ENCODE measurements around the gene SCD5. TPM values are rescaled to one million over a fixed set of nuclear protein-coding genes. Genes with fewer than 3 reads are reported as not detected.

The SCD5 gene
- total and polyA plus RNA-seq, 2 of the 4 experiments (the other 2 are of a cell fraction): 12.4 to 13.5 TPM

GRCh38 chr4:82773057-82773456 is 25.5 kb downstream of the SCD5 start:
- CTCF ChIA-PET: no interaction called here
- H3K23ac ChIP-seq (ENCODE audit: low read depth, low read length): no peak overlapping the region
- H4K8ac ChIP-seq (ENCODE audit: low read depth in 2 of 2, low read length in 2 of 2): no peak overlapping the region
- H3K4me2 ChIP-seq (ENCODE audit: low read depth, low read length): no peak overlapping the region
- H3K14ac ChIP-seq (replicated peaks; ENCODE audit: low read depth, low read length): no peak overlapping the region
- dilution Hi-C loops (cut with HindIII; ENCODE audit: low sequenced_read_pairs, unreplicated experiment): no loop called here
- H2AK9ac ChIP-seq (replicated peaks; ENCODE audit: low read depth, low read length, poor library complexity): peak overlapping the region; percentile 33
- no peaks in the 10 kb centered on the region for H3K9me3 ChIP-seq (ENCODE audit: control insufficient read depth, insufficient read depth, low read length)
- no peak overlapping the region for H3K18ac ChIP-seq (ENCODE audit: low read depth, low read length)
- intact Hi-C loops (cut with micrococcal nuclease): no loop called here
- H3K9ac ChIP-seq (ENCODE audit: low read depth, low read length): no peak overlapping the region
- H2AK5ac ChIP-seq (ENCODE audit: low read depth, low read length): no peak overlapping the region
- H3K27me3 ChIP-seq (ENCODE audit: control insufficient read depth, insufficient read depth, low read length): no peaks in the 10 kb centered on the region
- no TSS peak for BruUV-seq (replicated peaks)
- H3K27ac ChIP-seq (ENCODE audit: insufficient read depth, low read length): no peak overlapping the region
- no peak overlapping the region for H3K4ac ChIP-seq (ENCODE audit: low read depth, low read length)
- WGBS, 2 experiments (ENCODE audit: extremely low coverage in 2 of 2, insufficient read length in 1 of 2): 100% methylated on average over 1 of the region's 4 CpGs; no CpG with 5 or more reads in 1 of the 2 experiments
- H2BK5ac ChIP-seq (ENCODE audit: low read depth, low read length, poor library complexity, severe bottlenecking): no peak overlapping the region
- H4K91ac ChIP-seq (ENCODE audit: insufficient read depth, low read depth, low read length): no peak overlapping the region
- H2BK15ac ChIP-seq (ENCODE audit: low read depth, low read length): no peak overlapping the region
- ATAC-seq (ENCODE audit: low read depth) (no peak), DNase-seq (no peak)
- peaks cover 15% of the 10 kb centered on the region for H3K4me1 ChIP-seq (ENCODE audit: control insufficient read depth, insufficient read depth, low read length)
- no peak overlapping the region for H2BK120ac ChIP-seq (ENCODE audit: low read depth, low read length)
- POLR2A ChIA-PET (ENCODE audit: unreplicated experiment): no interaction called here
- H3K4me3 ChIP-seq (ENCODE audit: insufficient read depth, low read depth, low read length): no peak overlapping the region
- TF ChIP-seq RAD21 (IDR thresholded peaks at IDR 0.05; ENCODE audit: low read length) (no peak), NFE2L2 (IDR thresholded peaks at IDR 0.05; ENCODE audit: low read depth, low read length) (no peak), MAZ (IDR thresholded peaks at IDR 0.05; ENCODE audit: borderline replicate concordance, low read depth, low read length) (no peak), SMC3 (IDR thresholded peaks at IDR 0.05; ENCODE audit: low read depth, low read length) (no peak), CTCF (conservative IDR thresholded peaks at IDR 0.05; ENCODE audit: low read depth, low read length) (no peak)
- peaks cover 3% of the 10 kb centered on the region; the same call in 1 of the 2 replicates for H4K20me1 ChIP-seq (ENCODE audit: insufficient read depth, low read length)
- H3K56ac ChIP-seq (ENCODE audit: extremely low read depth, insufficient read depth, low read length): no peak overlapping the region
- no peak overlapping the region for H4K5ac ChIP-seq (ENCODE audit: low read depth, low read length)
- no peak overlapping the region for H2BK20ac ChIP-seq (ENCODE audit: low read depth, low read length)
- H3K79me1 ChIP-seq (ENCODE audit: low read depth in 1 of 2, low read length in 2 of 2): peaks cover 14 to 16% of the 10 kb centered on the region in 2 experiments; a peak in 2 of 4 replicates
- 0 out of 2 replicates have a peak, but pooled peaks cover 4% of the 10 kb centered on the region for H3K9me1 ChIP-seq (ENCODE audit: insufficient read depth, low read length)
- H2AFZ ChIP-seq (replicated peaks; ENCODE audit: low read length, poor library complexity): no peak overlapping the region
- in situ Hi-C loops (cut with MboI; ENCODE audit: low sequenced_read_pairs): no loop called here
- H3K36me3 ChIP-seq (ENCODE audit: control insufficient read depth, insufficient read depth, low read length): no peaks in the 10 kb centered on the region

Measured in IMR-90 (cell line).